Stimulated activated effector memory CD8-positive, alpha-beta T cell treated with anti-CD3 and anti-CD28 coated beads, Interleukin-12 subunit alpha, Interleukin-12 subunit beta, amount 100 ng/mL, for 72 hours (primary cell): ENCODE data around the gene EPHA5.
"Not testable (repeated sequence)": the region's sequence is repeated elsewhere in the genome, so short reads cannot be mapped to it uniquely, and the experiment has no call there.

ENCODE experiments used
- ATAC-seq: fragments of 150-1000 bp; cut with Tn5 transposase; 2 replicates; pipeline ENCODE4 v1.10.0; 2021
- DNase-seq, 2 donors: peaks; one replicate each; pipeline ENCODE4 v3.0.0; 2021 to 2022; ENCODE audit warnings: low spot score in 2 of 2
- H3K27ac Mint-ChIP-seq: one replicate; pipeline ENCODE4 v1.8.0; 2022; ENCODE audit warnings: mild to moderate bottlenecking, mixed read lengths
- H3K36me3 Mint-ChIP-seq: one replicate; pipeline ENCODE4 v1.8.0; 2022; ENCODE audit warnings: mild to moderate bottlenecking, mixed read lengths
- H3K4me1 Mint-ChIP-seq: one replicate; pipeline ENCODE4 v1.8.0; 2022; ENCODE audit warnings: mixed read lengths
- H3K4me3 Mint-ChIP-seq: one replicate; pipeline ENCODE4 v1.8.0; 2022; ENCODE audit warnings: mild to moderate bottlenecking, mixed read lengths
- H3K9me3 Mint-ChIP-seq: one replicate; pipeline ENCODE4 v1.8.0; 2022; ENCODE audit warnings: mixed read lengths

Gene EPHA5

GRCh38 chr4:65310586-65310985 is 359.7 kb downstream of the EPHA5 start:
- Mint-ChIP-seq H3K27ac (no peak overlapping the region), H3K4me3 (no peak overlapping the region), H3K36me3 (no peaks in the 10 kb centered on the region), H3K9me3 (peaks cover 22% of the 10 kb centered on the region), H3K4me1 (no peaks in the 10 kb centered on the region)
- ATAC-seq (no peak), DNase-seq (no peak)

DNA sequence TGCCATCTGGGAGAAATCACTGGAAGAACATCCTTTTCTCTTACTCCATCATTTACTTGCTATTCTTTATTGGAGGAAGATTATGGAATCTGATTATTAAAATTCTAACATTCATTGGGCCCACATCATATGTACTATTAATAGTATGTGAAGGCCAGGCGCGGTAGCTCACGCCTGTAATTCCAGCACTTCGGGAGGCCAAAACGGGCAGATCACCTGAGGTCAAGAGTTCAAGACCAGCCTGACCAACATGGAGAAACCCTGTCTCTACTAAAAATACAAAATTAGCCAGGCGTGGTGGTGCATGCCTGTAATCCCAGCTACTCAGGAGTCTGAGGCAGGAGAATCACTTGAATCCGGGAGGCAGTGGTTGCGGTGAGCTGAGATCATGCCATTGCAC is 361.7 kb downstream of the EPHA5 start:
- not testable (repeated sequence) for H3K4me3 Mint-ChIP-seq, ATAC-seq, H3K4me1 Mint-ChIP-seq, H3K36me3 Mint-ChIP-seq, H3K27ac Mint-ChIP-seq, DNase-seq
- peaks cover 24% of the 10 kb centered on the region for H3K9me3 Mint-ChIP-seq

- H3K4me1 Mint-ChIP-seq = no peaks in the 10 kb centered on the region
- no peak overlapping the region for H3K27ac Mint-ChIP-seq
- no peaks in the 10 kb centered on the region for H3K36me3 Mint-ChIP-seq
- no peak for ATAC-seq
- no peak overlapping the region for H3K4me3 Mint-ChIP-seq
- no peak for DNase-seq
- H3K9me3 Mint-ChIP-seq = peaks cover 16% of the 10 kb centered on the region
Observed at GRCh38 chr4:65302145-65302544, 368.1 kb downstream of the EPHA5 start.

GRCh38 chr4:65296246-65296645 is 374.0 kb downstream of the EPHA5 start:
- no peak for DNase-seq
- Mint-ChIP-seq H3K4me1 (no peaks in the 10 kb centered on the region), H3K27ac (no peak overlapping the region), H3K9me3 (peaks cover 23% of the 10 kb centered on the region), H3K36me3 (no peaks in the 10 kb centered on the region), H3K4me3 (no peak overlapping the region)
- no peak for ATAC-seq

DNA sequence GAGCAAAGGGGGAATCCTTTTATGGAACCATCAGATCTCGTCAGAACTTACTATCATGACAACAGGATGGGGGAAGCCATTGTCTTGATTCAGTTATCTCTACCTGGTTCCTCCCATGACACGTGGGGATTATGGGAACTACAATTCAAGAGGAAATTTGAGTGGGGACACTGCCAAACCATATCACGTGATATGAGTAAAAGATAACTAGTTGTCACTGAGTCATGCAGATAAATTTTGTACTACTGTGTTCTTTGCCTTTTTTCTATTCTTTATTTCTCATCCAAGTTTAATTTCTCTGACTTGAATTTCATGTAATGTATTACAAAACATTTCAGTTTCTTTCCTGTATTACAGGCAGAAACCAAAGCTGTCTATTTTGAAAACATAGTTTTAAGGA is 383.2 kb downstream of the EPHA5 start:
- H3K36me3 Mint-ChIP-seq = no peaks in the 10 kb centered on the region
- H3K4me1 Mint-ChIP-seq = no peaks in the 10 kb centered on the region
- ATAC-seq (no peak), DNase-seq (no peak)
- H3K4me3 Mint-ChIP-seq = no peak overlapping the region
- peaks cover 9% of the 10 kb centered on the region for H3K9me3 Mint-ChIP-seq
- H3K27ac Mint-ChIP-seq = no peak overlapping the region
